Measurements from ENCODE around the gene DOCK9. TPM values are rescaled to one million over a fixed set of nuclear protein-coding genes. Genes with fewer than 3 reads are reported as not detected.

DOCK9 gene
- total and polyA plus RNA-seq, 9 of the 15 experiments (the other 6 are each of a cell fraction or from before 2014, with no cell fraction given), result 3.5 to 25.3 (median 16.7) TPM

- no peaks in the 10 kb centered on the region for H3K79me2 ChIP-seq (ENCODE audit: control insufficient read depth, insufficient read depth, low read length)
- no peak overlapping the region for H3K27ac ChIP-seq (ENCODE audit: extremely low read depth, low read depth, low read length)
- H3K4me1 ChIP-seq (replicated peaks in 1 of 2; ENCODE audit: control insufficient read depth in 2 of 2, insufficient read depth in 2 of 2, low read length in 2 of 2), result no peaks in the 10 kb centered on the region
- in situ Hi-C loops (cut with MboI) (no loop called here), intact Hi-C loops (cut with micrococcal nuclease) (no loop called here)
- DNase-seq (ENCODE audit: extremely low read depth in 1 of 4, low spot score in 3 of 4), result no peak
- H3K9ac ChIP-seq (ENCODE audit: insufficient read depth in 1 of 2, low read depth in 2 of 2, low read length in 2 of 2), result no peak overlapping the region
- TF ChIP-seq OTX1 (CRISPR knock-in tag; IDR thresholded peaks at IDR 0.05) (no peak), GATAD2B (IDR thresholded peaks at IDR 0.05; ENCODE audit: borderline replicate concordance) (no peak), PCBP1 (IDR thresholded peaks at IDR 0.05; ENCODE audit: low read depth, low read length, poor library complexity, severe bottlenecking) (no peak), ZBTB9 (CRISPR knock-in tag; IDR thresholded peaks at IDR 0.05) (no peak), CBFA2T3 (IDR thresholded peaks at IDR 0.05) (no peak), SNAPC5 (CRISPR knock-in tag; IDR thresholded peaks at IDR 0.05) (no peak), TEAD2 (tag; IDR thresholded peaks at IDR 0.05) (no peak), KDM2B (CRISPR knock-in tag; IDR thresholded peaks at IDR 0.05) (no peak)
- H3K27me3 ChIP-seq (ENCODE audit: control insufficient read depth in 2 of 2, insufficient read depth in 2 of 2, low read length in 2 of 2), result no peaks in the 10 kb centered on the region
- no peak for FAIRE-seq
- H3K4me2 ChIP-seq (ENCODE audit: insufficient read depth, low read length), result no peak overlapping the region
- ChIA-PET POLR2A (no interaction called here), CTCF (ENCODE audit: low intra/inter-chr PET ratio) (no interaction called here)
- no peak overlapping the region for H3K4me3 ChIP-seq
- no TSS peak for BruUV-seq (replicated peaks)
- H3K9me1 ChIP-seq (ENCODE audit: control insufficient read depth, insufficient read depth, low read length), result no peaks in the 10 kb centered on the region
- H2AFZ ChIP-seq (ENCODE audit: low read depth, low read length), result no peak overlapping the region
- no peaks in the 10 kb centered on the region for H4K20me1 ChIP-seq (replicated peaks; ENCODE audit: control insufficient read depth, insufficient read depth, low read length)
- peaks cover 17% of the 10 kb centered on the region; the same call in 2 of the 3 replicates for H3K36me3 ChIP-seq (ENCODE audit: control insufficient read depth, insufficient read depth, low read length)
- 55% methylated on average over 3 of the region's 4 CpGs for WGBS (ENCODE audit: insufficient coverage, low coverage, missing lambda C conversion rate)
- no peaks in the 10 kb centered on the region for H3K9me3 ChIP-seq (replicated peaks; ENCODE audit: control insufficient read depth, insufficient read depth, low read depth, low read length)
- no peak for ATAC-seq
Measured at GRCh38 chr13:98918771-98919170, 59.1 kb downstream of the DOCK9 start.

All from K562 (cell line).